DMS114 treated with DMSO at 0.1 percent for 48 hours (cell line): ENCODE results near the gene FLCN.
"Not testable (repeated sequence)": the region's sequence is repeated elsewhere in the genome, so short reads cannot be mapped to it uniquely, and the experiment has no call there.

Source experiments
- DNase-seq: peaks from one replicate; lab custom pipeline; 2025; ENCODE audit not compliant: unreplicated experiment; lab: John Stamatoyannopoulos, UW

FLCN gene

DNA sequence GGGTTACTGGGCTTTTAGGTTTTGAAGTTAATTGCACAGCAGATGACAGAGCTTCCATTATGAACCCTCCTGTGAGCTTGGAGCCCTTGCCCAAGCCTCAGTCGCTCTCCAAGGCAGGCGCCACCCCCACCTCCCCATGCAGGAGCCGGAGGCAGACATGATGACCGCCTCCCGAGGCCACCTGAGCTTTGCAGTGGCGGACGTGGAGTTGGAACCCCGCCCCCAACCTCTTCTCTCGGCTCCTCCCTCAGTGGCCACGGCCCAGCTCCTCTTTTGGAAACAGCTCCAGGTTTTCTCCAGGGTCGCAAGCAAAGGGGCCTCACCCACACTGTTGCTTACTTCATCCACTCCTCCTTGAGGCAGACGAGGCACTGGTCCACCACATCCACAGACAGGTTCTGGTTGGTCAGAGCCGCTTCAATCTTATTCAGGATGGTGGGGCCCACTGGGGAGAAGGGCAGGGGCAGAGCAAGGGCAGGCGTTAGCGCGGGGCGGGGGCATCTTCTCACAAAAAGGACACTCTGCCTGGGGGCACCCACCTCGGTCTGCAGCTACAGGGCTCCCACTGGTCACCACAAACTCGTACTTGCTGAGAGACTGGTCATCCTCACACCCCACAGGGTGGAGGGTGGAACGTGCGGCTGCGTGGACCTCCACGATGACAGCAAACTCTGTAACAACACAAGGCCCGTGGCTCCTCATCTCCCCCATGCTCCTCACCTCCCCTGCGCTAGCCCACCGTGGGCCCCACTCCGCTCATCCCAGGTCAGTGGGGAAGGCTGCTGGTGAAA is 22.1 kb downstream of the FLCN start:
- DNase-seq: no peak

DNA sequence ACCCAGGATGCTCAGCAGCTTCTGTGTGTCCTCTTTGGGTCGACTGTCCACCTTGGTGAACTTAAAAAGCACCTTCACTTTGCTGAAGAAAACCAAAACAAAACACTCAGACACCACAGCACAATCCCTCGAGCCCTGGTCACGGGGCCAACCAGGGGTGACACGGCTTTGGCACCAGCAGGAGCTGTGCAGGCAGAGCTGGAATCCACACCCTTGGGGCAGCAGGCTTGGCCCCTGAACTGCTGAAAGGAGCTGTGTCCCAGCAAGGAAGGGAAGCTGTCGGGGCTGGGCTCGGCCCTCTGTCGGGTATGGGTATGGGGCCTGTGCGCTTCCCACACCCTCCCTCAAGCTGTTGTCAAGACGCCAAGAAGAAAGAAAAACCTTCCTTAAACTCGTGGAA is 23.2 kb downstream of the FLCN start:
- no peak for DNase-seq

DNA sequence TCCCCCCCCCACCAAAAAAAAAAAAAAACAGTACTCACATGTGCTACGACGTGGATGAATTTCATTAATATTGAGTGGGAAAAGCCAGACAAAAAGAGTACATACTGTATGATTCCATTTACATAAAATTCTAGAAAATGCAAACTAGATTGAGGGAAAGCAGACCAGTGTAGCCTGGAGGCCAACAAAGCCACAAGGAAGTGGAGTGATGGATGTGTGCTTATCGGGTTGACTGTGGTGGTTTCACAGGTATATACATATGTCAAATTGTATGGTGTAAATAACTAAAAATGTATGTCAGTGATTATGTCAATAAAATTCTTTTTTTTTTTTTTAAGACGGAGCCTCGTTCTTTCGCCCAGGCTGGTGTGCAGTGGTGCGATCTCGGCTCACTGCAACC is 29.0 kb downstream of the FLCN start:
- no peak for DNase-seq

DNA sequence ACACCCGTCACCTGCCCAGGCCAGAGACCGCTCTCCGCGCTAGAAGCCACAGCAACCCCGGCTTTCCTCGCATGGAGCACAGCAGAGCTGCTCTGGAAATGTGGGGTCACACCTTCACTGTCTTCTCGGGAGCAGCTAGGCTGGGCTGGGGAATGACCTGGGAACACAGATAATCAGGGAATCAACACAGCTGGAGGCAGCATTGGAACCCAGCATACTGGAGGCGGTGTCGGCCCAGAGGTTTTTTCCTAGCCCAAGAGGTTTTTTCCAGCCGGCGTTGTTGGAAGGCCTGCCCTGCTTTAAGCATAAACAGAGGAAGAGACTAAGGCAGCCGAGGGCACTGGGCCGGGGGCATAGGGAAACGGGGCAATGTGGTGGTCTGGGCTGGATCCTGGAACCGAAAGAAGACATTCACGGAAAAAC is 30.0 kb downstream of the FLCN start:
- no peak for DNase-seq

DNA sequence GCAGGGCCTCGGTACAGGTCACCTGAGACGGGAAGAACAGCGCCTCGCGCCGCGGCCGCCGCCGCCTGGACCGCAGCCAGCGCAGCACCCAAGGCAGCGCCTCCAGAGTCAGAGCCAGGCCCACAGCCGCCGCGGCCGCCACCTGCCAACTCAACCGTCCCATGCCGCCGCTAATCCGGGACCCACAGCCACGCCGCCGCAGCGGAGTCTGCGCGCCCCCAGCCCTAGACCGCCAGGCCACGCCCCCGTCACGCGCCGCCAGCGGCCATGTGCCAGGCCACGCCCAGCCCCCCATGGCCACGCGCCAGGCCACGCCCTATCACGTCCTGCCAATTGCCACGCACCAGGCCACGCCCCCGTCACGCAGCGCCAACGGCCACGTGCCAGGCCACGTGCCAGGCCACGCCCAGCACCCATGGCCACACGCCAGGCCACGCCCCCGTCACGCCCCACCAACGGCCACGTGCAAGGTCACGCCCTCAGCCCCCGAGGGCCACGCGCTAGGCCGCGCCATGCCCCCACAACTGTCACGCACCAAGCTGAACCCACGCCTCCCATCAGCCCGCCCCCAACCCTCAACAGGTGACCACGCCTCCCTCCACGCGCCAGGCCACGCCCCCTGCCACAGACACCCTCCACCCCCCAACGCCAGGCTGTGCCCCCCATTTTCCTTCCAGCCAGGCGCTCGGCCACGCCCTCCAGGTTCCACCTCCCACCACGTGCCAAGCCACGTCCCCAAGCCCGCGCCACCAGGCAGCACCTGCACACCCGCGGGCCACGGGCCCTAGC is 30.6 kb downstream of the FLCN start, which contains the start of gene PLD6:
Gene PLD6, minus strand, starts transcription at position 210 of the 789 bp plus-strand sequence. Its CDS starts 47 bp downstream, at position 163.
- DNase-seq: no peak

DNA sequence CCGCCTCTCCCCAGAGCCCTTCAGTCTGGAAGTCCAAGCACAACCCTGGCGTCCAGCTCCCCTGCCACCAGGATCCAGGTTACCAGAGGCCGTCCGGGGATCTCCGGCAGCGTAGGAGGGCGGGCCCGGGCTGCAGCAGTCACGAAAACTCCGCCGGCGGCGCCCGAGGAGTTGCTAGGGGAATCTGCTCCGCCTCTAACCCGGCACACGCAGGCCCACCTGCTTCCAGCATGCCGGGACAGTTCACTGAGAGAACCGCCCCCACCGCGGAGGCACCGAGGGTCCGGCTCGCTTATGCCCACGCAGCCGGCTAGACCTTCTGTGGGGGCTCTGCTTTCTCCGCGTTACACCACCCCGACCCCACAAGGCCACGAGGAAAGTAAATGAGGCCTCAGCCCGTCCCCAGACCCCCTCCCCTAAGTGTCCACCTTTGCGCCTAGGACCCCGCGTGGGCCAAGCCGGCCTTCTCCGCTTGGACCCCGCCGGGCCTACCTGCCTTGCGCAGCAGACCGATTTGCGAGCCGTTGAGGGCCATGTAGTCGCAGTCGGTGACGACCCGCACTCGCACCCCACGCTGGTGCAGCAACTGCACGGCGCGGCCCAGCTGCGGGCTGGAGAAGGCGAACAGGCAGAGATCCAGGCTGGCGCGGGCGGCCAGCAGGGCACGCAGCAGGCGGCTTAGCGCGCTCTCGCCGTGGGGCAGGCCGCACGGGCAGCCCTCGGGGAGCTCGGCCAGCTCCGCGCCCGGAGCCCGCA is 31.4 kb downstream of the FLCN start:
- DNase-seq: no peak

DNA sequence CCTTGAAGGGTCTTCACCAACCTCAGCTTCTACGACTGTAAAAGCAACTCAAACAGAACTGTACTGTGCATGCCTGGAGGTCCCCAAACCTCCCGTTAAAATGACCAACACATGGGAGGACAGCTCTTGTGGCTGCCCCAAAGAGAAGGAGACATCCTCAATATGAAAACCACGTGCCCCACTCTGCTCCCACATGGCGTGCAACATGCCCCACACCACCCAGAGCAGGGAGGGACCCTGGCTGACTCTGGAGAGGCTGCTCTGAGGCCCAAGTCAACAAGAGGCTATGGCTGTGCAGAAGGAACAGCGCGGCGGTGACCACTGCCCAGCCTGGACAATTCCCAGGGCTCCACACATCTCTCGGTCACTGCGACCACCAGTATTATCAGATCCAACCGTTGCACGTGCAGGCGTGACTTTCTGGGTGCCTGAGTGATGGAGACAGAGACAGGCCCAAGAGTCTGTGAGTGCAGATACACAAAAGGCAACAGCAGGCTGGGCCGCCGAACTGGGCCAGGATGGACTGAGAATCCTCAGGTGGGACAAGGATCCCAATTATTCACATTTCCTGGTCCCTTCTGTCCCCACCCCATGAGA is 32.2 kb downstream of the FLCN start:
- no peak for DNase-seq

DNA sequence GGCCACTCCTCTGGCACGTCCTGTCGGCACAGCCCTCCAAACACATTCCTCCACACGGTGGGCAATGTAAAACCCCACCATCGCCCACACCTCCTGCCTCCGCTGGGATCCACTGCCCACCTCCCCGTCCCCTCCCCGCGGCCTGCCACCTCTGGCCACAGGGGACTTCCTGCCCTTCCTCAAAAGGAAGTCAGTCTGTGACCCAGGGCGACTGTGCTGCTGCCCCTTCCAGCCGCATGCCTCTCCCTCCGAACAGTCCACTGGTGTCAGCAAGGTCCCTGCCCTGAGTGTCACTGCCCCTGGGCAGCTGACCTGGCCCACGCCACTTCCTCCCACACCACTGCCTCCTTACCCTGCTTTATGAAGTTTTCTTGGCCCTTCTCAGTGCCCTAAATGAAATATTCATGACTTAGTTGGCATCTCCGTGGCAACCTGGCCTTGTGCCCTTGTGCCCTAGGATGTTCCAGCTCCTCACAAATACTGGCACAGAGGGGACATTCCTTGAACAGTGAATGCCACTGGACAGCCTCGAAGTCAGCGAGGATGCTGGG is 32.9 kb downstream of the FLCN start:
- no peak for DNase-seq

DNA sequence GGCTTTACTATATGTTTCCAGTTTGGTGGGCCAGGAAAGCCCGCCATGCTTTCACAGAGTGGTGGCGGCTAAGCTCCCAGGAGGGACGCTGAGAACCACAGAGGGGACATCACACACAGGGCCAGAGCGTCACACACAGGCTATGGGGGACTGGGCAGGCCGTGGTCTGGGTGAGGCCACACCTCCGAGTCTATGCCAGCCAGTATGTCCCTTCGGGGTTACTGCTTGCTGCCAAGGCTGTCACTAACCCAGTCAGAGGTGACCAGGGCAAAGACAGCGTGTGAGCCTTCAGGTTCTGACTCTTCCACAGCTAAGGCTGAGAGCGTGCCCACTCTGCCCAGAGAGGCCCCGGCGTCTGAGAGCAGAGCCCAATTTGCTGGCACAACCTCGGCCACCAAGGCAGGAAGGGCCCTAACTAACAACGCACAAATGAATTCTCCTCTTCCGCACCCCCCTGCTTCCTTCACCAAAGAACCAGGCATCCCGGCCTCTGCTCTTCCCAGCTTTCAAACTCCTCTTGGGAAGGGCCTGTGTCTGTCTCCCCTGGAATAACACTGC is 33.7 kb downstream of the FLCN start:
- no peak for DNase-seq

DNA sequence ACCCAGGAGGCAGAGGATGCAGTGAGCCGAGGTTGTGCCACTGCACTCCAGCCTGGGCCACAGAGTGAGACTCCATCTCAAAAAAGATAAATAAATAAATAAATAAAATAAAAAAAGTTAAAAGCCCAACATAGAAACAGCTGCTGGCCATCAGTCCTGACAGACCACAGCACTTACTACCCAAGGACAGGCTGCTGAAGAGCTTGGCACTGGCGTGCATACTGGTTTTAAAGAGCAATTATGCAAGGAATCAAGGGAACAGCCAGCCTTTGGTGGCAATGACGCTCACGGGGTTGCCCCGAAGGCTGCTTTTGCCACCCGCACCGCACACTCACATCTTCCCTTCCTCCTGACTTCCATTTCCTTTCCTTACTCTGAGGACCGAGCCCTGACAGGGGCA is 35.1 kb downstream of the FLCN start:
- no peak for DNase-seq

DNA sequence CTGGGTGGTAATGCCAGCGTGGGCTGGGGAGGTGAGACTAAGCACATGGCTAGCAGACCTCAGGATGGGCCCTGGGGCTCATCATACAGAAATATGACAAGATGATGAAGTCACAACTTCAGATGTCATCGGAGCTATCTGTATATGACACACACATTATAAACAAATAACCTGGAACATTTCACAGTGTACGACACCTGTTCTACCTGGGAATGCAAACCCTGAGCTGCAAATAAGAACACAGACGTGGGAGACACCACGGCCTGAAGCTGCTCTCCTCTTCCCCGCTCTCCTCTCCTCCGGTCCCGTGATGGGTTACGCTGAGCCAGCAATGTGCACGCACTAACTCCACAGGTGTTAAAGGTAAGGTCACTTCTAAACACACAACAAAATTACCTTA is 35.7 kb downstream of the FLCN start:
- DNase-seq: no peak

DNA sequence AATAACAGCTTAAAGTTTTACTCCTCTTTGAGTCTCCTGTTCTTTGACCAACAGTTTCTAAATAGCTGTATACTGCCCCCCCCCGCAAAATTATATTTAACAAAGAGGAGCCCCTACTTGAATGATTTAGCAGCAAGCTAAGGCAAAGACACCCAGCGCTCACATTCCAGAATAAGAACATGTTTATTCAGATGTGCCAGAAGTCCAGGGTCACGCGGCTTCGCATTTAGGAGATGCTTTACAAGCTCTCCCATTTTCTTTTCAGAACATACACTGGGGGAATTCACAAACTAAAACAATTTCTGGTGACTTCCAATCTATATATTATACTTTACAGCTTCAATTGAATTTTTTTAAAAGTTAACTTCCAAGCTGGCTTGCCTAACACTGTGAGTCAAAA is 36.1 kb downstream of the FLCN start:
- DNase-seq: no peak

DNA sequence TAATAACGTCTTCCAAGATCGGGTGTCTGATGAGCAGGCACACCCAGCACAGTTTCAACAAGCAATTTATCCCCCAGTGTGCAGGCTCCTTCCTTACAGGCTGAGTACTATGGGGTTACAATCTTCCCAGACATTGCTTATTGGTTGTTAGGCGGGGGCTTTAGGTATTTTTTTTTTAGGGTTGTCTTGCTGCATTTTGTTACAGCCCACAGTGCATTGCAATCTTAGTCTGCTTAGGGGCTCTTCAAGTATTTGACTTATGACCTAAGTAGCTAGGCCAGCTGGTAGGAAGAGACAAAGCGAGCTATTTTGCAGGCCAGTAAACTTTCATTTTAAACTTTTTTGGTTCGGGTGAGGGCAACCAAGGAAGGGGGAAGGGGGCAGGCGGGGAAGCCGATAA is 36.7 kb downstream of the FLCN start:
- no peak for DNase-seq

DNA sequence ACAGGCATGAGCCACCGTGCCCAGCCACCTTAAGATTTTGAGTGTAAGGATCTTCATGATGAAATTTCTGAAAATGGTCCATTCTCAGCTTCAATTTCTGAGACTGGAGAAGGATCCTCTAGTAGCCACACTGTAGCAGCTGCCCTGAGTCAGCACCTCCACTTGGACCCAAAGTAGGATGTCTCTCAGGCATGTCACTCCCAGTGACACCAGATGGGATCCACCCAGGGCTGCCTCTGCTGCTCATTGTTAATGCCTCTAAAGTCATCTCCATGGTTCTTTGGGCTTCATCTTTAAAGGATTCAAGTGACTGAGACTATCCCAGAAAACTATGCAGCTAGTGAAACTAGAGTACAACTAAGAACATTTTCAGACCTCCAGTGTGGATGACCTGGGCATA is 38.7 kb downstream of the FLCN start:
- DNase-seq: no peak

DNA sequence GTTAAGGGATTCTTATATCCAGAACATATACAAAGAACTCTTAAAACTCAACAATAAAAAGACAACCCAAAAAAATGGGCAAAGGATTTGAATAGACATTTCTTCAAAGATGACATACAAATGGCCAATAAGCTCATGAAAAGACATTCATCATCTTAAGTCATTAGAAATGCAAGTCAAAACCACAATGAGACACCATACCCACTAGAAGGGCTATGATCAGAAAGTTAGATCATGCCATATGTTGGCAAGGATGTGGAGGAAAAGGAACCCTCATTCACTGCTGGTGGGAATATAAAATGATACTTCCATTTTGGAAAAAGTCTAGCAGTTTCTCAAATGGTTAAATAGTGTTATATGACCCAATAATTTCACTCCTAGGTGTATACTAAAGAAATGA is 40.2 kb downstream of the FLCN start:
- DNase-seq: no peak

DNA sequence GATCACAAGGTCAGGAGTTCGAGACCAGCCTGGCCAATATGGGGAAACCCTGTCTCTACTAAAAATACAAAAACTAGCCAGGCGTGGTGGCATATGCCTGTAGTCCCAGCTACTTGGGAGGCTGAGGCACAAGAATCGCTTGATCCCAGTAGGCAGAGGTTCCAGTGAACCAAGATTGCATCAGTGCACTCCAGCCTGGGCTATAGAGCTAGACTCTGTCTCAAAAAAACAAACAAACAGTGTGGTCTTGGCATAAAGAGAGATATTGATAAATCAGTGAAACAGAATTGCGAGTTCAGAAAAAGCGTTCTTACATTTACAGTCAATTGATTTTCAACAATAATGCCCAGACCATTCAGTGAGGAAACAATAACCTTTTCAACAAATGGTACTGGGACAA is 41.5 kb downstream of the FLCN start:
- DNase-seq: not testable (repeated sequence)

DNA sequence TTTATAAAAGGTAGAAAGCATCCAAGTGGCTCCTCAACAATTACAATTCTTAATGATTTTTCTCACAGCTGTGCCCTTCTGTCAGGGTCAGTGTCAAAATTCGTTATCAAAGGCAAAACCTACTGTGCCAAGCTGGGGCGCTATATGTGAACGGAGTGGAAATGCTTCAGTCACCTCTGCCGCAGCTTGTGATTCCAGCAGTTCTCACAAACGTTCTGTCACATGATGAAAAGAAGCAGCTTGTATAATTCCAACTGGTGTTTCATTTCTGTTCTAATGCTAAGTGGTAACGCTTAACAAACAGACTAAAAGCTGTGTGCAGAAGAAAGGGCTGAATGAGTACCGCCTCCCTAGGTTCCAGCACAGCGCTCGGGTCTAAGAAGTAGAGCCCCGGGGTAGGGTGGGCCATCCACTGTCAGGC is 45.0 kb downstream of the FLCN start:
- no peak for DNase-seq

DNA sequence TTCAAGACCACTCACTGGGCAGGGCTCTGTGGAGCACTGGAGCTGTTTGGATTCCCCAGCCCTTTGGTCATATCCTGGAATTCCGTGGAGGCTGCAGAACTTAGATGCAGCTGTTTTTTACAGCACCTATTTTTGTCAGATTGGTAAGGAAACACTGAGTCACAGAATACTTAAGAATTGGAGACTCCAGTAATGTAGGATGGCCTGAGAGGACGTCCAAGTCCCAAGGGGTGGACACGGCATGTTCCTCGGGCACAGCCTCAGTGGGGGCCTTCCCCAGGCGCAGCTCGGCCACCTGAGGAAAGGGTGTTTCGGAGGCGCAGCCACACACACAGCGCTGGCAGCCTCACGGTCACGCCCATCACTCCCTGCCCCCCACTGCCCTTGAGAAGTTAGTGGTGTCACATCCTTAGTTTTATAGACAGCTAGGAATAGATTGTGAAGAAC is 45.6 kb downstream of the FLCN start:
- no peak for DNase-seq

DNA sequence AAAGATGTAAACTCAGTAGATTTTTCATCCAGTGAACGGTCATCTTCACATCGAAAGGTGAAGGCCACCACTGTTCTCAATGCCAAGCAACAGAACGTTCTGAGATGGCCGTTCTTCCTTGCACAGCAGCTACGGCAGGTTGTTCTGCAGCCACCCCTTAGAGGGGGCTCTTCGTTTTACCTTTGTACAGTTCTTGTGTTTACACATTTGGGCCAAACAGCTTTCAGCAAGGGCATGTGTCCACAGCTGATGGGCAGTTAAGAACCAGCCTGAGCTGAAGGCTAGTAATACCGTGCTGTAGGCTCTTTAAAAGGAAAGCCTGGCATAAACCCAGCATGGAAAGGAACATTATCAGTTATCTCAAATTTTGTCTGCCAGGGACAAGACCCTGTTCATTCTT is 46.8 kb downstream of the FLCN start:
- no peak for DNase-seq

DNA sequence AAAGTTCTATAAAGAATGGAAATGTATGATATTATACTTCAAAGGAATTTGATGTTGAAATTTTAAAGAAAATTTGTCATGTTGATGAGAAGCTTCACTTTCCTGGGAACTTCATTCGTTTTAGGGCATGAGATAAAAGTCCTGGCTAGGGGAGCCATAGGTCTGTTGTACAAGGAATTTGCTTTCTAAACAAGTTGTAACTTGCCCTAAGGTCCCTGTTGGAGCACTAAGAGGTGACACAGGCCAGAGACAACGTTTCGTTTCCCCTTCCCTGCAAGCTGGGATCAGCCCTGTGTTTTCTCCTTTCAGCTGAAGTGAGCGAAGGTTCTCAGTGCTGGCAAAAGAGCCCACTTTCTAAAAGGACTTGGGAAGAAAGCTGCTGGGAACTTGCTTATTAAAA is 47.4 kb downstream of the FLCN start:
- no peak for DNase-seq

DNA sequence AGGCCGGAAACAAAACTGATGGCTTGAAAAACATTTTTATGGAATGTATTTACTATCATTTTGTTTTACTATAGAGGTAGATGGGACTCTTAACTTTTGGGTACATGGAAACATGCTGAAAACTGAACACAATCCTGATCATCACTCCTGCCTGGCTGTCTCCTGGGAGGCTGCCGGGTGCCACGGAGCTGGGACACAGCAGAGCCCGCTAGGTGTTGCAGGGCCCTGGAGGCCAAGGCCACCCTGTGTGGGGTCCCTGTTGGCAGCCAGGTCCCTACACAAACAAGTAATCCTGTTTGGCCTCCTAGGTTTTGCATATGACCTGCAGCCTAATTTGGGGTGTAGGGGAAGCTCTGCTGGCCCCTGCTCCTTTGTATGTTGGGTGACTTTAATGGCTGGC is 48.4 kb downstream of the FLCN start:
- DNase-seq: no peak
